Stimulated activated naive CD8-positive, alpha-beta T cell treated with anti-CD3 and anti-CD28 coated beads, Interleukin-15, Interleukin-2, amounts not matched to agents 100 U/mL and 50 U/mL, for 24 hours (primary cell): ENCODE results near the gene MMP11.

Experiments
- ATAC-seq: fragments of 150-1000 bp; cut with Tn5 transposase; one replicate; pipeline ENCODE4 v1.10.0; 2021
- DNase-seq: peaks from one replicate; pipeline ENCODE4 v3.0.0; 2021

MMP11 gene

GRCh38 chr22:23781511-23782183 lies 9.0 kb downstream of the MMP11 start:
- ATAC-seq (no peak), DNase-seq (no peak)

- no peak for DNase-seq
- no peak for ATAC-seq
Observed at GRCh38 chr22:23782252-23782651, 9.6 kb downstream of the MMP11 start.

GRCh38 chr22:23782703-23783102 lies 10.1 kb downstream of the MMP11 start:
- ATAC-seq (no peak), DNase-seq (no peak)

DNA sequence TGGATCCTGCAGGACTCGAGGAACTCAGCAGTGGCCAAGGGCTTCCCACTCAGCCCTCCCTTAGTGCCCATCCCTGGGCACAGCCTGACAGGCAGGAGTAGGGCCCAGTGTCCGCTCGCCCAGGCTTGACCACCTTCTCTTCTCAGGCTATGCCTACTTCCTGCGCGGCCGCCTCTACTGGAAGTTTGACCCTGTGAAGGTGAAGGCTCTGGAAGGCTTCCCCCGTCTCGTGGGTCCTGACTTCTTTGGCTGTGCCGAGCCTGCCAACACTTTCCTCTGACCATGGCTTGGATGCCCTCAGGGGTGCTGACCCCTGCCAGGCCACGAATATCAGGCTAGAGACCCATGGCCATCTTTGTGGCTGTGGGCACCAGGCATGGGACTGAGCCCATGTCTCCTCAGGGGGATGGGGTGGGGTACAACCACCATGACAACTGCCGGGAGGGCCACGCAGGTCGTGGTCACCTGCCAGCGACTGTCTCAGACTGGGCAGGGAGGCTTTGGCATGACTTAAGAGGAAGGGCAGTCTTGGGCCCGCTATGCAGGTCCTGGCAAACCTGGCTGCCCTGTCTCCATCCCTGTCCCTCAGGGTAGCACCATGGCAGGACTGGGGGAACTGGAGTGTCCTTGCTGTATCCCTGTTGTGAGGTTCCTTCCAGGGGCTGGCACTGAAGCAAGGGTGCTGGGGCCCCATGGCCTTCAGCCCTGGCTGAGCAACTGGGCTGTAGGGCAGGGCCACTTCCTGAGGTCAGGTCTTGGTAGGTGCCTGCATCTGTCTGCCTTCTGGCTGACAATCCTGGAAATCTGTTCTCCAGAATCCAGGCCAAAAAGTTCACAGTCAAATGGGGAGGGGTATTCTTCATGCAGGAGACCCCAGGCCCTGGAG lies 10.9 kb downstream of the MMP11 start:
- DNase-seq: no peak
- ATAC-seq: no peak

GRCh38 chr22:23784215-23784732 lies 11.6 kb downstream of the MMP11 start:
- ATAC-seq (no peak), DNase-seq (no peak)

GRCh38 chr22:23786261-23786710 lies 13.6 kb downstream of the MMP11 start:
- ATAC-seq: peak; percentile 5
- DNase-seq: peak; percentile 37

GRCh38 chr22:23786752-23787599 lies 14.3 kb downstream of the MMP11 start, which contains the start of gene SMARCB1:
Gene SMARCB1 (plus strand): TSS chr22:23786966. CDS start chr22:23787170, 204 bp downstream.
- DNase-seq (peak; percentile 92), ATAC-seq (peak; percentile 83)

DNA sequence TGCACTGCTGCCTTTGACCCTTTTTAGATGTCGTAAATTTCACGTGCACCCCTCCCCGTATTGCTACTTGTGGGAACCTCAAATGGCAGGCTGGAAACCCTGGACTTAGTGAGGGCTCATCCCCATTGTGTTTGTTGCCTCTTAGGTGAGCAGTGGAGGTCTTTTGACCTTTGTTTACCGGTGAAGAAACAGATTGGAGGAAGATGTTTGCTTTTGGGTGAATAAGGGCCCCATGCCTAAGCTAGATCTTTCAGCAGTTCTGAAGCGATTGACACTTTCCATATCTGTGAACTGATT lies 14.9 kb downstream of the MMP11 start:
- ATAC-seq: no peak
- DNase-seq: no peak

DNA sequence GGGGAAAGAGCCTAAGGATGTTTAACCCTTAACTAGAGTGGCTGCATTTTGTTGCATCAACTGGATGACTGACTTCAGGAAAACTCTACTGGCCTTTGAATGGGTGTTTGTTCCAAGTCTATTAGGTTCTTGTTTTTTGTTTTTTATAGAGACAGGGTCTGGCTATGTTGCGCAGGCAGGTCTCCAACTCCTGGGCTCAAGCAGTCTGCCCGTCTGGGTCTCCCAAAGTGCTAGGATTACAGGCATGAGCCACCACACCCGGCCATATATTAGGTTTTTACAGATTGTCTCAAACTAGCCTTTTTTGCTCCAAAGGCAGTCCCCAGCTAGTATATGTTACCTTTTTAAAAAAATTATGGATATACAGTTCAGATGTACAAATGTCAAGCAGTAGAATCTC lies 15.3 kb downstream of the MMP11 start:
- no peak for DNase-seq
- no peak for ATAC-seq

DNA sequence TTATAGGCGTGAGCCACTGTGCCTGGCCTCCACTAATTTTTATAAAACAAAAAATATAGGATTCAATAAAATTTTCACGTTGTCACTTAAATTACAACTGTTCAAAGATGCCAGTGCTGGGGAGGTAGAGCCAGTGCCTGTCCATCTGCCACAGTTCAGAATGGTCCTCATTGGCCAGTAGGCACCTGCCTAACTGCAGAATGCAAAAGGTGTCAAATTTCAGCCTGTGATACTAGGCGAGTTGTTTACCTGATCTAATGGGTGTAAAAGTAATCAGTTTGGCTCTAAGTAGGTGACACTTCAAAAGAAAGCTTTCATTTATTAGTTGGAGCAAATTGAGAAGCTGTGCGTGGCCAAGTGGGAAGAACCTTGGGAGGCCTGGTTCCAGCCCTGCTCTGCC lies 16.5 kb downstream of the MMP11 start:
- ATAC-seq: no peak

DNA sequence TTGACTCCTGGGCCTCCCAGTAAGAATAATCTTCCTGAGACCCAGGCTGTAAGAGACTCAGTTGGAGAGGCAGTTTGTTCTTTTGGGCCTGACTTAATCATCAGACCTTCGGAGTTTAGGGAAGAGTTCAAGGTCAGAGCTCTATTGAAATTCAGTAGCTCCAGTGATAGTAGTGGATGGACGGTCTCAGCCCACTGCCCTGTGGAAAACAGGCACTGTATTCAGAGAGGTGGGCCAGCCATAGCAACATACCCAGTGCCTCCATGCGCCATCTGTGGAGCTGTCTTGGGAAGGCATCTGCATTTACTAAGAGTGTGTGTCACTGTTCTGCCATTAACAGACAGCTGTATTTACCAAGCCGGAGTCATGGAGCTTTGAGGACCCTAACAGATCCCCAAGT lies 17.0 kb downstream of the MMP11 start:
- ATAC-seq (no peak), DNase-seq (no peak)

More for the DNA sequence above, 16.5 kb downstream of the MMP11 start:
- DNase-seq: no peak

DNA sequence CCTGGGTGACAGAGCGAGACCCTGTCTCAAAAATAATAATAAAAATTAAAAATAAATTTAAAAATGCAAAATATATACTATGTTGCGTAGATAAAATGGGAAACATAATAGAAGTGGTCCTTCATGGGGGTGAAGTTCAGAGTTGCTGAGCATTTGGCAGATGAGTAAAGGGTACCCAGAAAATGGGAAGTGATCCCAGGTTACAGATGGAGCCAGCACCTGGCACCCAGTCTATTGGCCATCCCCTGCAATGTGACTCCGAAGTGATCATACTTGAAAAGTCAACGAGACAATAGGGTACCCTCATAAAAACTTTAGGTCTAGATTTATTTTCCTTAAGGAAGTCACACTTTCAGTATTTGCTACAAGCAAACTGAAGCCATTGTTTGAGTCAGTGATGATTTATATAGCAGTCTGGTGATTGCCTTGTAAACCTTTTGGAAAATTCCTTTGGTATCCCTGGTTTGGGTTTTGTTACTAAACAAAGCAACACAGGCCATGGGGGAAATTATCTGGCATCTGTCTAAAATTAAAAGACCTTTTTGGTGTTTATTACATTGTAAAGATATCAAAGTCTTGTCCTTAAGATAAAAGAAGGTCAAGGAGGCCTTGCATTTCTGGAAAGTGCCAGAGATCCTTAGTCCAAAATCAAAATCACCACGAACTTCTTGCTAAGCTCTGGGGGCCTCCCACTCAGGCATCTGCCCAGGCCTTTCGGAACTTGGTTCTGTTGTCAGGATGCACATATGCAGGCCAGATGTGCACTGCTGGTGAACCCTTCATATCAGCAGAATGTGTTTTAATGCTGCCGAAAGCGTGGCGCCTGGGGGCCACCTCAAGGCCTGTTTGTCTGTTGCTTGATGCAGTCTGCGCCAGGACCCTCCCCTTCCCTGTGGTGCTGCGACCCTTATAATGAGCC lies 18.4 kb downstream of the MMP11 start:
- DNase-seq (no peak), ATAC-seq (no peak)

DNA sequence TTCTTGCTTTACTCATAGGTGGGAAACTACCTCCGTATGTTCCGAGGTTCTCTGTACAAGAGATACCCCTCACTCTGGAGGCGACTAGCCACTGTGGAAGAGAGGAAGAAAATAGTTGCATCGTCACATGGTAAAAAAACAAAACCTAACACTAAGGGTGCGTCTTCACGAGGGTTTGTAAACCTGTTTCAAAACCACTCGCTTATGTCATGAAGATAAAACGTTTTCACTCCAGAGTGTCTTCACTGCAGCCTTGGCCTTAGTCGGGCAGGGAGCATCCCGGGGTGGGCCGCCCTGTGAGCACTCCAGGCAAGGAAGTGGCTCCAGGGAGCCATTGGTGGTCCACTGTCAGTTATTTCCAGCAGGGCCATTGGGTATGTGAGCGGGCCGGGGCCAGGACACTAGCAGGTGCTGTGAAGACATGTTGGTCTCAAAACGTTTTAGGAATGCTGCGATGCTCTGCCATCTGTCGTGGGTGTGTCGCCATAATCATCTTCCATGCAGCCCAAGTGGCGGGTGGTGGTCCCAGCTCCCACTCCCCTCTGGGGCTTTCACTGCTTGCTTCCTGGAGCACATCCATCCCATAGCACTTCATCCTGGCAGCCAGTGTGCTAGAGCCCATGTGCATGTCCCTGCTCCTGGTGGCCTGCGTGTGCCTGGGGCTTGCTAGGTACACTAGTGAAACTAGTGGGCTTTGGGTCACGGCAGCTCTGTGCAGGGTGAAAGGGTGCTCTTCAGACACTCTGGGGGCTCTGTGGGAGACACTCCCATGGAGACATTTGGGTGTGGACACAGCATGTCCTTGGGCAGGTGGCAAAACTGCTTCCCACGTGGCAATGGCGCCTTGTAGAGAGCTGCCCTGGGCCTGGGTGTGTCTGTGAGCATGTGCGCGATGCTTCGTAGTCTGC lies 19.3 kb downstream of the MMP11 start:
- no peak for ATAC-seq
- no peak for DNase-seq

- ATAC-seq (no peak), DNase-seq (no peak)
Observed at GRCh38 chr22:23793326-23793725, 20.7 kb downstream of the MMP11 start.

DNA sequence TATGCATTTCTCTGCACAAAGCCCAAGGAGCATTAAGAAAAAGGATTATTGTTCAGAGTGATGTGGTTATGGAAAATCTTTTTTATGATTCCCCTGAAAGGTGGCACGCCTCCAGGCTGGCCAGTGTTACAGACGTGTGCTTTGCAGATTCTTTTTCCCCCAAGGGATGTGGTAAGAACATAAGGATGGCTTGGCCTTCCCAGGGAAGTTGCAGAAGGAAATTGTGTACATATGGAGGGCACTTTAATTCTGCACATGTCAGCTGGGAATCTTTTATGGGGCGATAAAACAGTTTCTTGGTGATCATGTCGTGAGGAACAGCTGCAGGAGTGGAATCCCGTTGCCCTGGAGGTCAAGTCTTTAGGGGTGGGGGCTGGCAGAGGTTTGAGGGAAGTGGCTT lies 23.8 kb downstream of the MMP11 start:
- ATAC-seq (no peak), DNase-seq (no peak)

DNA sequence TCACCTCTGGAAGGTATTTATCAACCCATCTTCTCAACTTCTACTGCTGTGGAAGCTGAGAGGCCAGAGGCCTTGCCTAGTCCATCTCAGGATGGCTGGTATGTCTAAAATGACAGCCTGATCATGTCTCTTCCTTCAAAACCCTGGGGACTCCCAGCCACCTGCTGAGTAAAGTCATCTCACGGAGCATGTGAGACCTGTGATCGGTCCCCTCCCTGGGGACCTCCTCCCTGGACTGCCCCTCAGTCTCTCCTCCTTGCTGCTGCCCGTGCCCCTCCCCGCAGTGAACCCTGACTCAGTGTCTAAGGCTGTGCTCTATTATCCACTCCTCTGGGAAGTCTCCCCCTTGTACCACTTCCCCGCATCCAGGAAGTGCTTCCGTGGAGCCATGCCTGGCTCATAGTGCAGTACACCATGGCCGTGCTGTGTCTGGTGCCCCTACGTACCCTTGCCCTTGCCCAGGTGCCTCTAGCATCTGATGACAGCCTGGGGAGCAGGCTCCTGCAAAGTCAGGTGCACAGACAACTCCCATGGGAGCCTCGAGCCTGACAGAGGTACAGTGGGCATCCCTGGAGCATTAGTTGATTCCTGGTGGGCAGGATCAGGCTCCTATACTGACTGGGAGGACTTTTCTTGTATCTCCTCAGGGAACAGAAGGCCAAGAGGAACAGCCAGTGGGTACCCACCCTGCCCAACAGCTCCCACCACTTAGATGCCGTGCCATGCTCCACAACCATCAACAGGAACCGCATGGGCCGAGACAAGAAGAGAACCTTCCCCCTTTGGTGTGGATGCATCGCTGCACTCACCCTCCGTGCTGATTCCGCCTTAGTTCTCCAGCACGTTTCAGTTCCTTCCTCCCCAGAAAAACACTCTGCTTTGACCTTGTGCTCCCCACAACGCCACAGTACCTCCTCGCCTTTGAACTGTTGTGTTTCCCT lies 27.9 kb downstream of the MMP11 start:
- ATAC-seq (peak; percentile 45), DNase-seq (no peak)

DNA sequence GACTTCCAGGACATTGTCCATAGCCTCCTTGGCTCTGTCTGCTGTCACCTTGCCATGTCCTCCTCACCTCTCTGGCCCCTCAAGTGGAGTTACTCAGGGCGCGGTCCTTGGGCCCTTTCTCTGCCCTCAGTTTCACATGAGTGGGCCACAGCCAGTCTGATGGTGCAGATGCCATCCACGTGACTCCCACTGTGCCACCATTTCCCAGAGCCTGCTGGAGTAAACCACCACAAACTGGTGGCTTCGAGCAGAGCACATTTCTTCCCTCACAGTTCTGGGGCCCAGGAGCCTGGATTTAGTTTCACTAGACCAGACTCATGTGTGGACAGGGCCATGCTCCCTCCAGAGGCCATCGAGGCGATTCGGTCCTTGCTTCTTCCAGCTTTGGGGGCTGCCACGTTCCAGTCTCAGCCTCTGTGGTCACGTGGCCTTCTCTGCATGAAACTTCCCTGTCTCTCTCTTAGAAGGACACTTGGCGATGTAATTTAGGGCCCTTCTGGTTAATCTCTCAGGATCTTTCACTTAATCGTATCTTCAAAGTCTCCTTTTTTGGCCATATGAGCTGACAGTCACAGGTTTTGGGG lies 28.7 kb downstream of the MMP11 start:
- no peak for DNase-seq
- peak; percentile 5 for ATAC-seq

- DNase-seq (no peak), ATAC-seq (no peak)
Observed at GRCh38 chr22:23801886-23802377, 29.3 kb downstream of the MMP11 start.
